HG03378 (cell line): ENCODE data around the gene LCMT1.
A peak's percentile ranks its signal among the peaks of the same experiment; 100 is the strongest.
"Not testable (repeated sequence)": the region's sequence is repeated elsewhere in the genome, so short reads cannot be mapped to it uniquely, and the experiment has no call there.

Experiments
- ATAC-seq: cut with Tn5 transposase; IDR thresholded peaks from one replicate; pipeline ENCODE4 v1.9.1; 2021; ENCODE audit warnings: mild to moderate bottlenecking, moderate library complexity; ENCODE audit not compliant: unreplicated experiment

LCMT1 gene

DNA sequence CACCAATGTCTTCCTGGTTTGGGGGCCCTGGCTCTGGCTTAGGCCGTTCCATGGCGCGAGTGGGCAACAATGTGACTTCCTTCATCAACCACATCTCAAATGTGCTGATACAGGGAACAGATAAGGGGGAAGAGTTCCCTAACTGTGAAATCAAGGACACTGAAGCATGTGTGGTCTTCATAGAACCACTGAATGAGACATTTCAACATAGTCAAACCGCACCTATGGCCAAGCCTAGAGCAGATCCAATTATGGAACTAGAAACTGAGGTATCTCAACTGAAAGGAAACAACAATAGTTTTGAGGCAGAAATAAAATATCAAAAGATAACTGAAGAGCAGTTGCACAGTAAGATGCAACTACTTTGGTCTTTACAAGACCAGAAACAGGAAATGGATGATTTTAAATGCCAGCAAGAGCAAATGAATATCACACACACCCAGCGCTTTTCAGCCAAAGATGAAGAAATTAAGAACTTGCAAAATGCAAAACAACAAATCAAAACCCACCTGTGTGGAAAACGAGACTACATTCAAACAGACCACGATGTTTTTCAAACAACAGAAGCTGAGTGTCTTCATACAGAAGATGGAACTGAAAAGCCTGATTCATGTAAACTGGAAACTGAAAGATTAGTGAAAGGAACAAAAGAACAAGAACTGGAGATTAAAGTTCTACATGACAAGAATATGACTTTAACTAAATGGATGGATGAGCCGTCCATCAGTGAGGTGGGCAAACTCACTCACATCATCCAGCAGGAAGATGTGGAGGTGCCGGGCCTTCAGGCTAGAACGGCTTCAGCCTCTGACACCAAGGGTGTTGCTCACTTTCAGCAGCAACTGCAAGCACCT is 18.1 kb upstream of the LCMT1 start:
- peak; percentile 70 for ATAC-seq

DNA sequence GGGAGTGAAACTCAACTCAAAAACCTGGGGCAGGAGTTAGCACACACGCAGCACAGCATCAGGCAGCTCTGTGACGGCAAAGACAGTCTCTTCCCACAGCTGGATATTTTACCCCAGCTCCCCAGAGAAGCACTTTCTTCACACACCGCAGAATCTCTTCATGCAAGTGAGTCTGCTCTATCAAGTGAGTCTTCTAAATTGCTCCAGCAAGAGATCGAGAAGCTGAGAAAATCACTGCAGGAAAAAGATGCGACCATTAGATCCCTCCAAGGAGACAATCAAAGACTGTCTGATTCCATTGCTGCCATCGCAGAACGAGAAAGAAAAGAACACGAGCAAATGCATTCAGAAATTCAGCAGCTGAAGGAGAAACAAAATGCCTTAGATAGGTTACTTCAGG is 16.9 kb upstream of the LCMT1 start:
- no peak for ATAC-seq

DNA sequence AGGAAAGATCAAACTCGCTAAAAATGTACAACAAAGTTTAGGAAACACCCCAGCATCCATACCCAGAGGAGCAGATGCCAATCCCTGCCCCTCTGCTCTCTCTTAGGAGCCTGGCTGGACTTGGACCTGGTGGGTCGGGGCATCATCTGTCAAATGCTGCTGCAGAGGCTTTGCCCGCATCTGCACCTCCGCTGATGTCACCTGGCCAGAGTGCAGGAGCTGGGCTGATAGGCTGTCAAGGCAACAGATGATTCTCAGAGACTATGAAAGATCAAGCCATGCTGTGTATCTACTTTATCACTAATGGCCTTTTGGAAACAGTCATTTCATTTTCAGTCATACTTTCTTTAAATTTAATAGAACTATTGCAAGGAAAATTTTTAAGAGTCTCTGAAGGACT is 15.9 kb upstream of the LCMT1 start:
- ATAC-seq = no peak

DNA sequence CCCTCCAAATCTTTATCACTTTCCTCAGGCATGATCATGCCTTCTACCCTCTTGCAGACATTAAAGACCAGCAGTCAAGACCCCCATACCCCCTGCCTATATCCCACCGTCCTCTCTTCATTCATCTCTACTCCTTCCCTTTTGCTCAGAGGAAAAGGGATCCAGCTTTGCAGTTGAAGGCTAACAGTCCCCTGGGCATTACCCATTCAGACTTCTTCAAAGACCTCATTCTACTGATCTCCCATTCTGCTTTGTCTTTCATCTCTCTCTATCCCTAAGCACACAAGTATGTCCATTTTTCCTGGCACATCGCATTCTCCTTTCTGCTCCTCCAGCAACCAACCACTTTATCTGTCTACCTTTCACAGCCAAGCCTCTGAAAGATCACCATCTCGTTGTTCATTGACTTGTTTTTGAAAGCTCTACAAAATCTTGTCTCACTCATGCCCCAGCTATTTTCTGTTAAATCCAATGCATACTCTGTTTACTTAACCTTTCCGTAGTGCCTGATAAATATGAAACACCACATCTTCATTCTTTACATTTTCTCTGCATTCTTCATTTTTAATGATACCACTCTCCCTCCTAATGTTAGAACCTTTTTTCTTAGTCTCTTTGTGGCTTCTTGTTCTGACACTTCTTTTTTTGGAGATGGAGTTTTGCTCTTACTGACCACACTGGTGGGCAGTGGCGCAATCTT is 14.1 kb upstream of the LCMT1 start:
- ATAC-seq = no peak

DNA sequence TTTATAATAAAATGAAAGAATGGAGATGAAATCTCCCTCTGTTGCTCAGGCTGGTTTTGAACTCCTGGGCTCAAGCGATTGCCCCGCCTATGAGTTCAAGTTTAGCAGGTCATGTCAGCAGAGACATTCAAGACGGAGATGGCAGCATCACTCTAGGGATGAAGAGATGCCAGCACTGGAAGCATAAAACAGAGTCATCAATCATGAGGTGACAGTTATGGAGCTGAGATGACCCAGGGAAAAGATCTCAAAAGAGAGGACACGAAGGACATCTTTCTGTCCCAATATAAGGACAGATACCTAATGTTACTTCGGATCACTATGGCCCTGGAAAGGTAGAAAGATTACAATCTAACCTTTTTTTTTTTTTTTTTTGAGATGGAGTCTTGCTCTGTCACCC is 11.0 kb upstream of the LCMT1 start:
- no peak for ATAC-seq

DNA sequence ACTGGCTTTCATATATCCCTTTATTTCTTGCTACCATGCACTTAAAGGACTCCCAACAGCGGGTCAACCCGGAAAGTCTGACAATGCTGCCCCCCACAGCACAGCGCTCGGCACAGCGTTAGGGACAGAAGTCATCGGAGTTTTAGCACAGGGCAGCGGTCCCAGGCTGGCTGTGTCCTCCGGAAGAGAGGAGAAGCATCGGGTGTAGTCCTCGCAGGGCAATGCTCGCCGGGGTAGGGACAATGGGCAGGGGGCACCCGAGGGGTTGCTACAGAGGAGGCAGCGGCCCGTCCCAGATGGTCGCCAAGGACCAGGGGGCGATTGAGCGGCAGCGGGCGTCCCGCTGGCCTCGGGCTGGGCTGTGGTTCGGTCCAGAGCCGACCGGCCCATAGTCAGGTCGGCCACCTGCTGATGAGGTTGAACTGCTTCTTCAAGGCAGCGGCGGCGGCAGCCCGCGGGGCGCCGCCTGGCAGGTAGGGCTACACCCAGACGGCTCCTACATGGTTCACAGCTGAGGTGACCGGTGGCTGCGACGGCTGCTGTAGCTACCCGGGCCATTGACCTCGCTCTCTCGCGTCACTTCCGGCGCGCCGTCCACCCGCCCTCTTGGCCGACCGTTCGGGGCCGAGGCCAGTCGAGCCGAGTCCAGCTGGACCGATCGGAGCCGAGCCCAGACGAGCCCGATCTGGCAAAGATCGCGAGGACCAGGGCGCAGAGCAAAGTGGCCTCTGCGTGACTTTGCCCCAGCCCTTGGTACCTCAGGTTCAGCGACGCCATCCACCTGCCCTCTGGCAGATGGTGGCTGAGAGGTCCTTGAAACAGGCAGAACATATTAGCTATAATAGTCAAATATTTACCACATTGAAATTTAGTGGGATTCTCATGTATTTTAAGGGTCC is 4.7 kb upstream of the LCMT1 start:
- ATAC-seq = peak; percentile 35

DNA sequence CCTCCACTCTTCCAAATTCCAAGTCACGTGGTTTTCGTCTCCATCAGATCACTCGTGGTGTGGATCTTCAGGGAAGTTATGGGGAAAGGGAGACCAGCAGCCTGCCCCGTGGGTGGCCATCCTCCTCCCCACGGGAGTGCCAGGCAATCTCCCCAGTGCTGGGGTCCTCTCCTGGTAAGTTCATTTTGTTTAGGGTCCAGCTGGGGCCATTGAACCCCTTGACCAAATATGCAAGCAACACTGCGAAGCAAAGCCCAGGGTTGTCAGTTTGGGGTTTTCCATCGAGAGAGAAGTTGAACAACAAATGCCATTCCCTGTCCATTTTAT is 4.1 kb upstream of the LCMT1 start:
- ATAC-seq = no peak

DNA sequence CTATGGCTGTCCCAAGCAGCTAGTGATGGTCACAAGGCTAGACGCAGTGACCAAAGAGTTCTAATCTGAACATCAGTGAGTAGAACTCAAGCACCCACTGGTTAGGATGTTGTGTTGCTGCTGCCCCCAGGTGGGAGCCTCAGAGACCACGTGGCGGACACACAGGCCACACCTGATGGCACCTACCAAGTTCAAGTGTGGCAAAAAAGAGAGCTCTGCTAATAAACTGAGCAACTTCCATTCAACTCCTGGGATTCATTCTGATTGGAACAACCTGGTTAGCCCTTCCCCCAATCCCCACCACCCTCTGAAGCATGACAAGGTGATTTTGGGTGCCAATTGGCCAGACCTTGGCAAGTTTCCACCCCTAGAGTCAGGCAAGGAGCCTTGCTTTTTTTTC is 3.5 kb upstream of the LCMT1 start:
- no peak for ATAC-seq

DNA sequence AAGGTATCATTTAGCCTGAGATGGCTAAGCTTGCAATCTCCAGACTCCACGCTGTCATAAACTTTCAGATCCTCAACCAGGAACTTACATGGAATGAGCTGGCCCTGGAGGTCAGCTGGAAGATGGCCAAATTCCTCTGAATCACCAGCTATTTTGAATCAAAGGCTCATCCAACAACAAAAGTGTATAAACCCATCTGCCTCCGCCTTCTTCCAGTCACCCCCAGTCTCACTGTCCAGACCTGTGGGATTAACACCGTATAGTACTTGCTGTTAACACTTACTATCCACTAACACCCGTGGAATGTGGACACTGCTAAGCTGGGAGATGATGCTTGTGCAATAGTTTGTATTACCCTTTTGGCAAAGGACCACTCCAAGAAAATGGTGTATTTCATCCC is 1.9 kb upstream of the LCMT1 start:
- no peak for ATAC-seq

DNA sequence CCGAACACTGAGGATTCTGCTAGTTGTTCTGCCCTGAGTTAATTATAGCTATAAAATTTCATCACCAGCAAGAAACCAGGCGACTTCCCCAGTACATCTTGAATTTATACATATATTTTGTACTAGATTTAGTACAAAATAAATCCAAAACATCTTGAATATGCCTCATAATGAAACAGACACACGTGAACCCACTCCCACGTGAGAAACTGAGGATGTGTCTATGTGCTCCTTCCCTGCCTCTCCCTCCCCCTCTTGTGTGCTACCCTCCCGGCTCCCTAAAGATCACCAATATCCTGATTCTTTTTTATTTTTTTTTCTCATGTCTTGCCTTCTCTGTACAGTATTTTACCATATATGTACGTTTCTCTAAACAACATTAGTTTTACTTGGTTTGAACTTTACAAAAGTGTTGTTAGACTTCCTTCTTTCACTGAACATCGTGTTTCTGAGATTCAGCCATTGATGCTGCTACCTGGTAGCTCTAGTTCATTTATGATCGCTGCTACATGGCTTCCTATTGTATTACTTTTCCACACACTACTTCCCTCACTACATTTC is 1.1 kb upstream of the LCMT1 start:
- no peak for ATAC-seq

DNA sequence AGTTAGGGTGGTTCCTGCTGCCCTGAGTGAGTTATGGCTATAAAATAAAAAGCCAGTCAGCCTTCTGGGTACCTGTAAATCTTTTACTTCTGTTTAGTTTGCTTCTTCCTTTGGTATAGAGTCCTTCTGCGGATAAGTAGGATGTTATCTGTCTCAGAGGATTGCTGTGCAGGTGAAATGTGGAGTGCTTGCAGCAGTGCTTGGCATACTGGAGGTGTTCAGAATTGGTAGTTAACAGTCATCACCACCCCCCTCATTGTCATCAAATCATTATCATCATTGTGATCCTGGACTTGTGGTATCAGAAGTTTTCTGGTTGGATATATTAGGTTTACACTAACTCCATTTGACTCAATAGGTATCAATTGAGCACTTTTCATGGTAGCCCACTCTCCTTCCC is 2.6 kb downstream of the LCMT1 start:
- no peak for ATAC-seq

DNA sequence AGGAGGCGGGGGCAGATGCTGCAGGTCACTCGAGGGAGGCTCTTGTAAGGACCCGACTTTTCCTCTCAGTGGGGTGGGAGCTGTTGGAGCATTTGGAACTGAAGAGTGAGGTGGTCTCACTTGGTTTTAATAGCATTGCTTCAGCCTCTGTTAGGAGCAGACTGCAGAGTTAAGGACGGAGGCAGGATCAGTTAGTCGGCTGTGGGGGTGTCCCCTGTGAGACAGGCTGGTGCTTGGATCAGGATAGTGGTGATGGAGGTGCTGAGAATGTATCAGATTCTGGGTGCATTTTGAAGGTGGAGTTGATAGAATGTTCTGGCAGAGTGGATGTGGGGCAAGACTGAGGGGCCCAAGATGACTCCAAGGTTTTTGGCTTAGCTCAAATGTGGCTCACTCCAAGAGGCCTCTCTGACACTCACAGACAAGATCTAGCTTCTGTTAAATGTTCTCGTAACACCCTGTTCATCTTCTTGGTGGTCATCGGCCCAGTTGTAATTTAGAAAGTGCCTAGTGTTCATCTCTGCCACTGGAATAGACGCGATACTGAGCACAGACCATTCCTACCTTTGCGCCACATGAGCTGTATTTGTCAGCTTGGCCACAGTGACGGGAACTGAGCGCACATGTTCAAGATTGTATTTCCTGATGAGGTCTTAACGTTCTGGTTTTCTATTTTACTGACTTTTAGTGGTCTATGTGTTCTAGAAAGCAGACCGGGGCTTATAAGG is 7.5 kb downstream of the LCMT1 start:
- no peak for ATAC-seq

DNA sequence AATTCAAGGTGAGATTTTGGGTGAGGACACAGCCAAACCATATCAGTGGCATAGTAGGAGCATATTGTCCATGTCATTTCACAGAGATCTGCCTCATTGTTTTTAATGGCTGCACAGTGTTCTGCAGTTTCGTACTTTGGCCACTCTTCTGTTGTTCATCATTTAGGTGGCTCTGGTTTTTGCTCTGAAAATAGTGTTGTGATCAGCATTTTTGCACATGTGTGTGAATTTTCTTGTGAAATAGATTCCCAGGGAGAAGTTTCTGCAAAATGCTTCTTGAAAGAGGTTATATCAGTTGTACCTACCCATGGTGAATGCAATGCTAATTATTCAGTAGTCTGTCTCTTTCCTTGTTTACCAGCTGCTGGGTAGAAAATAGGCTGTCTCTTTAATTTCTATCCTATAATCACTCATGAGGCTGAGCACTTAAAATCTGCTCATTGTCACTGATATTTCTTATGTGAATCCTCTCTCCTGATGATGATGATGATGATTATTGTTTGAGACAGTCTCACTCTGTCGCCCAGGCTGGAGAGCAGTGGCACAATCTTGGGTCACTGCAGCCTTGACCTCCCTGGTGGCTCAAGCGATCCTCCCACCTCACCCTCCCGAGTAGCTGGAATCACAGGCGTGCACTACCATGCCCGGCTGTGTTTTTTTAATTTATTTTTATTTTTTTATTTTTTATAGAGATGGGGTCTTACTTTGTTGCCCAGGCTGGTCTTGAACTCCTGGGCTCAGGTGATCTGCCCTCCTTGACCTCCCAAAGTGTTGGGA is 10.5 kb downstream of the LCMT1 start:
- no peak for ATAC-seq

DNA sequence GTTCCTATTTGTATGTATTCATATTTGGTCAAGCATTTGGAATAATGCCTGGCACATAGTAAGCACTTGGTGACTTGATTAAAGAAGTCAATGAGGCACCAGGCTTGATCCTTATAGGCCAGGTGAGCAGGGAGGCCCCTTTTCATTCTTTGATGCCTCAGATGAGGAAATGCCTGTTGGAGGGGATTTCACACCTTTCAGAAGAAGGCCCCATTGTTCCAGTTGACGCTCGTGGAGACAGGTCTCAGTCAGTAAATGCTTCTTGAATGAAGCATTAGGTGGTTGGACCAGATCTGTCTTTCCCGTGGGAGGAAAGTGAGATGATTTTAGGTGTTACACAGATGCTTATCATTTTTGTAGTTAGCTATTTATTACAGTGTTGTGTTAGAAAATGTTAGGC is 13.0 kb downstream of the LCMT1 start:
- no peak for ATAC-seq

DNA sequence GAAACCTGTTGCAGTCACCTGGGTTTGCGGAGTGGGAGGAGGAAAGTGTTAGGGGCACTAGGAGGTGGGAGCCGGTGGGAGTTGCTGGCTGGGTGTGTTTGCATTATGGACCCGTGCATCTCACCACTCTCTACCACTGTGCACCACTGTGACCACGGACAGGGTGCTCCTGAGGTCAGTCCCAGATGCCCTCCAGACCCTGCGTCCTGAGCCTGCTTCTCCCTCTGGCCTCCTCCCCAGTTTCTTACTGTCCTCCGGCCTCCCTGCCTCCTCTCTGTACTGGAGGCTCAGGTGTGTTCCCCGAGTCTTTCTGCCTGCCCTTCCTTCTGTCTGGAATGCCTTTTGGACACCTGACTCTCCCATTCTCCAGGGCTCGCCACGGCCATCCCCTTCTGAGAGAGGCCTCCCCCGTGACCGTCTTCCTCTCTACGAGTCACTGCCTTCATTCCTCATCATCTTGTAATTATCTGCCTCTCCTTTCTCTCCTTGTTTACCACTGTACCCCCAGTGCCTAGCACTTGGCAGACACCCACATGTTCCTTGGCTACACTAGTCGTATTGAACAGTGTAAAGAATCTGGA is 14.6 kb downstream of the LCMT1 start:
- not testable (repeated sequence) for ATAC-seq

DNA sequence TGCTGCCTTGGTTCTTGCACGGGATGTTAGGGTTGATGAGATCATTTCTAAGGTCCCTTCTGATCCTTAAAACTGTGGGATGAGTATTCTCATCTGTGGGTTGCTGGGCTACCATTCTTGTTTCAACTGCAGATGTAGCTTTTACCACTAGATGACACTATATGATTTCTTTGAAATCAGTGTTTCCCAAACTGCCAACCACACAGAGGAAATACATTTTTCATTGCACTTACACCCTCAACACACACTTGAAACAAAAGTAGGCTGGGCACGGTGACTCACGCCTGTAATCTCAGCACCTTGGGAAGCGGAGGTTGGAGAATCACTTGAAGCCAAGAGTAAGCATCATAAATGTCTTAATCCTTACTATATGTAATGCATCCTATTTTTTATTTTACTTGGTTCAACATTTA is 15.3 kb downstream of the LCMT1 start:
- no peak for ATAC-seq

DNA sequence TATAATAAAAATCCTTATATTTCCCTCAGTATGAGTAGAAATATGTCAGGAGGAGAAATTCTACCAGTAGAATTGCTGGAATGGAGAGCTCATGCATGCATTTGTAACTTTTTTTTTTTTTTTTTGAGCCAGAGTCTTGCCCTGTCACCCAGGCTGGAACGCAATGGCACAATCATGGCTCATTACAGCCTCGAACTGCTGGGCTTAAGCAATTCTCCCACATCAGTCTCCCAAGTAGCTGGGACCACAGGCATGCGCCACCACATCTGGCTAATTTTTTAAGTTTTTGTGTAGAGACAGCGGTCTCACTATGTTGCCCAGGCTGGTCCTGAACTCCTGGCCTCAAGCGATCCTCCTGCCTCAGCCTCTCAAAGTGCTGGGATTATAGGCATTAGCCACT is 21.2 kb downstream of the LCMT1 start:
- ATAC-seq = not testable (repeated sequence)

DNA sequence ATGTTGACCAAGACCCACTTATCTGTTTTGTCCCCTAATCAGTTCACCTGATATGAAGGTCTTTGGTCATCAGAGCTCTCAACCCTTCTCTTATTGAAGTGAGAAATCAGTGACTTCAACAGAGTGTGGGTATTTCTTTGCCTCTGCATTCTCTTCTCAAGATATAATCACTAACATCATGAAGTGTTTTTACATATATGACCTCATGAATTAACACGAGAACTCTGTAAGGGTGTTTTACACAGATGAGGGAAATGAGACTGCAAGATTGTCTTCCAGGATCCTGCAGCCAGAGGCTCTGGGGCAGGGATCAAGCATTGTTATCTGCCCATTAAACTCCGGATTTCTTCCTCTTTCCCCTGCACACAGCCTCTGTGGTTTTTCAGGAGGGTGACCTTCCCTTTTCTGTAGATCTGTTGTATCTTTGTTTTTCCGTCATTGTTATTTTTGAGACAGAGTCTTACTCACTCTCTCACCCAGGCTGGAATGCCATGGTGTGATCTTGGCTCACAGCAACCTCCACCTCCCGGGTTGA is 22.7 kb downstream of the LCMT1 start:
- no peak for ATAC-seq

DNA sequence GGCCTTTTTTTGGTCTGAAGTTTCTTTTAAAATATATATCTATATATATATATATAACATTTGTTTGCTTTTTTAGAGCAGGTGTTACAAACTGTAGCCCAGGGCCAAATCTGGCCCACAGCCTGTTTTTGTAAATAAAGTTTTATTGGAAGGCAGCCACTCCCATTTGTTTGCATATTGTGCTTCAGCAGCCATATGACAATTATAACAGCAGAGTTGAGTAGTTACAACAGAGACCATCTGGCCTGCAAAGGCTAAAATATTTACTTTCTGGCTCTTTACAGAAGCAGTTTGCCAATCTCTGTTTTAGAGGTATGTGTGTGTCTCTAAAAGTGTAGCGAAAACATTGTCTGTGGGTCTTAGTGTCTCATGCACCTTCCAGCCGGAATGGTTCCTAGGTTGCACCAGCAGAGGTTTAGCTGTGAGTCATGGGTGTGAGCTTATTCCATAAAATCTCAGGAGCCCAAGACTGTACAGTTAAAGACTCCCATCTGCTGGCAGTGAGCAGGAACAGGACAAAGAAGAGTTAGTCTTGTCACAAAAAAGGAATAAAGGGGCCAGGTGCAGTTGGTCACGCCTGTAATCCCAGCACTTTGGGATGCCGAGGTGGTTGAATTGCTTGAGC is 23.8 kb downstream of the LCMT1 start:
- ATAC-seq = no peak
